PFSK-1 (cell line): ENCODE data around the gene VPS26B.

Experiments used
- POLR2AphosphoS5 ChIP-seq: IDR thresholded peaks from 2 replicates; pipeline ENCODE4 v1.6.1; 2012; ENCODE audit warnings: low read depth, mild to moderate bottlenecking, control low read depth, low read length, moderate library complexity
- TF ChIP-seq, protein P1 (sequence below), 2 experiments: IDR thresholded peaks; 2 replicates each; pipeline versions ENCODE4 v1.6.1 to v1.8.0; 2011 to 2012; ENCODE audit warnings: low read depth in 2 of 2, low read length in 2 of 2, control low read depth in 1 of 2, inconsistent platforms in 1 of 2, mild to moderate bottlenecking in 1 of 2, moderate library complexity in 1 of 2; ENCODE audit not compliant: insufficient read depth in 1 of 2

DNA sequence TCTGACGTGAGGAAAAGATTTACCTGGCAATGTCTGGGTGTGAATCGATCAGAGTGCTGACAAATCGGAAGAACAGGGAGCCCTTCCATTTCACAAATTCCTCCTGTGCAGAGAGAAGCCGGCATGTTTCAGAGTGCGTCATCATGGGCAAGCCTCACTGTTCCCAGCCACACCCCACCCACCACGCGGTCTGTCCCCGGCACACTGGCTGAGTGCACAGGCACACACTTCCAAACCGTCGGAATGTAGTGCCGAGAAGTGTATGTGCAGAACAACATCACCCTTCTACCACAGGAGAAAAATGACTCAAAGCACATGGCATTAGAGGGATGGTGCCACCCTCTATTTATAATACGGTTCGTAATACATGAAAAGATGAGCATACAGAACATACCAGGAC, 48.2 kb upstream of the VPS26B start:
- TF ChIP-seq POLR2AphosphoS5: no peak
- TF ChIP-seq, protein P1, sequence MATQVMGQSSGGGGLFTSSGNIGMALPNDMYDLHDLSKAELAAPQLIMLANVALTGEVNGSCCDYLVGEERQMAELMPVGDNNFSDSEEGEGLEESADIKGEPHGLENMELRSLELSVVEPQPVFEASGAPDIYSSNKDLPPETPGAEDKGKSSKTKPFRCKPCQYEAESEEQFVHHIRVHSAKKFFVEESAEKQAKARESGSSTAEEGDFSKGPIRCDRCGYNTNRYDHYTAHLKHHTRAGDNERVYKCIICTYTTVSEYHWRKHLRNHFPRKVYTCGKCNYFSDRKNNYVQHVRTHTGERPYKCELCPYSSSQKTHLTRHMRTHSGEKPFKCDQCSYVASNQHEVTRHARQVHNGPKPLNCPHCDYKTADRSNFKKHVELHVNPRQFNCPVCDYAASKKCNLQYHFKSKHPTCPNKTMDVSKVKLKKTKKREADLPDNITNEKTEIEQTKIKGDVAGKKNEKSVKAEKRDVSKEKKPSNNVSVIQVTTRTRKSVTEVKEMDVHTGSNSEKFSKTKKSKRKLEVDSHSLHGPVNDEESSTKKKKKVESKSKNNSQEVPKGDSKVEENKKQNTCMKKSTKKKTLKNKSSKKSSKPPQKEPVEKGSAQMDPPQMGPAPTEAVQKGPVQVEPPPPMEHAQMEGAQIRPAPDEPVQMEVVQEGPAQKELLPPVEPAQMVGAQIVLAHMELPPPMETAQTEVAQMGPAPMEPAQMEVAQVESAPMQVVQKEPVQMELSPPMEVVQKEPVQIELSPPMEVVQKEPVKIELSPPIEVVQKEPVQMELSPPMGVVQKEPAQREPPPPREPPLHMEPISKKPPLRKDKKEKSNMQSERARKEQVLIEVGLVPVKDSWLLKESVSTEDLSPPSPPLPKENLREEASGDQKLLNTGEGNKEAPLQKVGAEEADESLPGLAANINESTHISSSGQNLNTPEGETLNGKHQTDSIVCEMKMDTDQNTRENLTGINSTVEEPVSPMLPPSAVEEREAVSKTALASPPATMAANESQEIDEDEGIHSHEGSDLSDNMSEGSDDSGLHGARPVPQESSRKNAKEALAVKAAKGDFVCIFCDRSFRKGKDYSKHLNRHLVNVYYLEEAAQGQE (IDR thresholded peaks at IDR 0.05; ENCODE audit: insufficient read depth in 1 of 2, low read depth in 2 of 2, low read length in 2 of 2): no peak
